Mesendoderm (in vitro differentiated cells): ENCODE measurements around the gene STEAP2.

Experiments used
- DNase-seq: peaks from one replicate; pipeline ENCODE4 v3.0.0; 2013
- H2AK5ac ChIP-seq: 2 replicates; pipeline ENCODE4 v1.6.1; 2013; ENCODE audit warnings: low read length, inconsistent platforms
- H2BK120ac ChIP-seq: 2 replicates; pipeline ENCODE4 v1.6.1; 2013; ENCODE audit warnings: low read depth, mild to moderate bottlenecking, low read length, moderate library complexity, mixed read lengths
- H2BK15ac ChIP-seq: replicated peaks from 2 replicates; pipeline ENCODE4 v1.6.1; 2013; ENCODE audit warnings: low read depth, mild to moderate bottlenecking, moderate library complexity
- H2BK5ac ChIP-seq: 2 replicates; pipeline ENCODE4 v1.6.1; 2013; ENCODE audit warnings: low read length, inconsistent platforms
- H3K18ac ChIP-seq: 2 replicates; pipeline ENCODE4 v1.6.1; 2013; ENCODE audit warnings: mild to moderate bottlenecking, low read length, mixed read lengths
- H3K23ac ChIP-seq: one replicate; pipeline ENCODE4 v1.6.1; 2013; ENCODE audit warnings: low read length
- H3K27ac ChIP-seq: 2 replicates; pipeline ENCODE4 v1.5.1; 2013; ENCODE audit warnings: low read depth, mild to moderate bottlenecking, inconsistent platforms, low read length, moderate library complexity
- H3K27me3 ChIP-seq: 2 replicates; pipeline ENCODE4 v1.6.1; 2013; ENCODE audit warnings: low read length, control low read depth, mild to moderate bottlenecking, inconsistent platforms; ENCODE audit not compliant: insufficient read depth, poor library complexity
- H3K36me3 ChIP-seq: 2 replicates; pipeline ENCODE4 v1.6.1; 2013; ENCODE audit warnings: low read length, inconsistent platforms; ENCODE audit not compliant: control insufficient read depth, insufficient read depth
- H3K4ac ChIP-seq: one replicate; pipeline ENCODE4 v1.6.1; 2013; ENCODE audit warnings: low read depth, mild to moderate bottlenecking, low read length, moderate library complexity
- H3K4me1 ChIP-seq: 2 replicates; pipeline ENCODE4 v1.6.1; 2013; ENCODE audit warnings: low read depth, low read length, inconsistent platforms; ENCODE audit not compliant: control insufficient read depth
- H3K4me2 ChIP-seq: 2 replicates; pipeline ENCODE4 v1.6.1; 2013; ENCODE audit warnings: low read length
- H3K4me3 ChIP-seq: 2 replicates; pipeline ENCODE4 v1.5.1; 2013; ENCODE audit warnings: mild to moderate bottlenecking, low read length
- H3K56ac ChIP-seq: one replicate; pipeline ENCODE4 v1.6.1; 2013; ENCODE audit warnings: low read length
- H3K79me1 ChIP-seq: 2 replicates; pipeline ENCODE4 v1.6.1; 2013; ENCODE audit warnings: low read length, inconsistent platforms
- H3K79me2 ChIP-seq: 2 replicates; pipeline ENCODE4 v1.6.1; 2013; ENCODE audit warnings: mild to moderate bottlenecking, low read length; ENCODE audit not compliant: control insufficient read depth, insufficient read depth
- H3K9ac ChIP-seq: 2 replicates; pipeline ENCODE4 v1.6.1; 2013; ENCODE audit warnings: low read length, inconsistent platforms
- H4K5ac ChIP-seq: one replicate; pipeline ENCODE4 v1.6.1; 2013; ENCODE audit warnings: low read length
- H4K8ac ChIP-seq: one replicate; pipeline ENCODE4 v1.6.1; 2013; ENCODE audit warnings: low read depth, mild to moderate bottlenecking, control low read depth, low read length, moderate library complexity
- WGBS: extraction: QIAGEN DNeasy Blood & Tissue Kit; methylation state at CpG from one replicate; pipeline ENCODE4 v1.1.7; 2013; ENCODE audit warnings: low lambda C conversion rate, missing lambda C conversion rate; ENCODE audit not compliant: insufficient coverage; ENCODE audit errors: extremely low coverage; 5-methylcytosine and 5-hydroxymethylcytosine counted together

STEAP2 gene

GRCh38 chr7:90188281-90188680, 23.3 kb upstream of the STEAP2 start:
- Histone ChIP-seq H3K23ac (no peak overlapping the region), H3K4ac (no peak overlapping the region), H3K36me3 (no peaks in the 10 kb centered on the region), H3K79me1 (no peaks in the 10 kb centered on the region), H3K4me1 (no peaks in the 10 kb centered on the region), H3K9ac (no peak overlapping the region), H3K4me3 (no peak overlapping the region), H3K27ac (no peak overlapping the region), H4K8ac (no peak overlapping the region), H3K4me2 (no peak overlapping the region), H3K79me2 (no peaks in the 10 kb centered on the region), H2BK15ac (no peak overlapping the region), H3K27me3 (no peaks in the 10 kb centered on the region), H2BK5ac (no peak overlapping the region), H2BK120ac (no peak overlapping the region), H3K18ac (no peak overlapping the region), H4K5ac (no peak overlapping the region), H3K56ac (no peak overlapping the region), H2AK5ac (no peak overlapping the region)
- DNase-seq = no peak
- no CpG with 5 or more reads among the region's 2 CpGs for WGBS

DNA sequence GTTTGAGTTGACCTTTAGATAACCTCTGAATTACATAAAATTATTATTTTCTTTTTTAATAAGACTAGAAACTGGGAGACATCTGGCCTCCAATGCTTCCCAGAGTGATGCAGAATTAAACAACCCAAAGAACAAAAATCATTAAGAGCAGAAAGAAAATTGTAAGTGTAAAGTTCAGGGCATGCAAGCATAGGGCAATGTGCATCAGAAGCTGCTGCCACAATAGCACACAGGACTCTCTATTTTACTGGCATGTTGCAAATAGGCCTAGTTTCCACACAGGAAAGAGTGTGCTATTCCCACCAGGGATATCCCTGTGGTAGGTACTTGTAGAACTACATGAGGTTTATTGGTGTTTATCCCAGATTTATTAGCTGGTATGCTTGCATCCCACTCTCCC, 20.5 kb upstream of the STEAP2 start:
- Histone ChIP-seq H3K23ac (no peak overlapping the region), H2BK120ac (no peak overlapping the region), H3K56ac (no peak overlapping the region)

GRCh38 chr7:90191648-90192047, 19.9 kb upstream of the STEAP2 start:
- H3K27me3 ChIP-seq = no peaks in the 10 kb centered on the region
- H2BK15ac ChIP-seq = no peak overlapping the region
- H2AK5ac ChIP-seq = no peak overlapping the region
- H3K23ac ChIP-seq = no peak overlapping the region
- no peaks in the 10 kb centered on the region for H3K36me3 ChIP-seq
- H3K4me3 ChIP-seq = no peak overlapping the region
- no peaks in the 10 kb centered on the region for H3K79me2 ChIP-seq
- no peak overlapping the region for H3K18ac ChIP-seq
- no peaks in the 10 kb centered on the region for H3K79me1 ChIP-seq
- no CpG with 5 or more reads among the region's 1 CpG for WGBS
- no peak overlapping the region for H4K5ac ChIP-seq
- no peak overlapping the region for H2BK5ac ChIP-seq
- H3K27ac ChIP-seq = no peak overlapping the region
- H3K4ac ChIP-seq = no peak overlapping the region
- no peak overlapping the region for H3K9ac ChIP-seq
- no peak overlapping the region for H3K4me2 ChIP-seq
- no peak overlapping the region for H4K8ac ChIP-seq
- no peak overlapping the region for H3K56ac ChIP-seq
- no peak overlapping the region for H2BK120ac ChIP-seq
- DNase-seq = no peak
- H3K4me1 ChIP-seq = no peaks in the 10 kb centered on the region

More for the DNA sequence above, 20.5 kb upstream of the STEAP2 start:
- H2BK15ac ChIP-seq = no peak overlapping the region
- no peak overlapping the region for H3K4me3 ChIP-seq
- no peak overlapping the region for H3K4me2 ChIP-seq
- no peak overlapping the region for H3K4ac ChIP-seq
- no peaks in the 10 kb centered on the region for H3K36me3 ChIP-seq
- H3K4me1 ChIP-seq = no peaks in the 10 kb centered on the region
- no peak overlapping the region for H3K27ac ChIP-seq
- H3K79me1 ChIP-seq = no peaks in the 10 kb centered on the region
- no peaks in the 10 kb centered on the region for H3K79me2 ChIP-seq
- no peak overlapping the region for H4K5ac ChIP-seq
- no peak overlapping the region for H4K8ac ChIP-seq
- no peaks in the 10 kb centered on the region for H3K27me3 ChIP-seq
- H3K9ac ChIP-seq = no peak overlapping the region
- DNase-seq = no peak
- H2AK5ac ChIP-seq = no peak overlapping the region
- H3K18ac ChIP-seq = no peak overlapping the region
- H2BK5ac ChIP-seq = no peak overlapping the region

GRCh38 chr7:90192876-90193750, 18.4 kb upstream of the STEAP2 start:
- H3K79me1 ChIP-seq = no peaks in the 10 kb centered on the region
- H4K8ac ChIP-seq = no peak overlapping the region
- H3K23ac ChIP-seq = no peak overlapping the region
- H3K79me2 ChIP-seq = no peaks in the 10 kb centered on the region
- no peaks in the 10 kb centered on the region for H3K27me3 ChIP-seq
- H3K4me2 ChIP-seq = no peak overlapping the region
- no peak overlapping the region for H2BK15ac ChIP-seq
- H3K56ac ChIP-seq = no peak overlapping the region
- WGBS = no CpG with 5 or more reads among the region's 2 CpGs
- H4K5ac ChIP-seq = no peak overlapping the region
- H3K4me3 ChIP-seq = no peak overlapping the region
- DNase-seq = no peak
- no peak overlapping the region for H3K4ac ChIP-seq
- no peak overlapping the region for H3K9ac ChIP-seq
- no peak overlapping the region for H2AK5ac ChIP-seq
- no peak overlapping the region for H2BK120ac ChIP-seq
- H3K36me3 ChIP-seq = no peaks in the 10 kb centered on the region
- H3K27ac ChIP-seq = no peak overlapping the region
- no peak overlapping the region for H2BK5ac ChIP-seq
- no peak overlapping the region for H3K18ac ChIP-seq
- H3K4me1 ChIP-seq = no peaks in the 10 kb centered on the region

DNA sequence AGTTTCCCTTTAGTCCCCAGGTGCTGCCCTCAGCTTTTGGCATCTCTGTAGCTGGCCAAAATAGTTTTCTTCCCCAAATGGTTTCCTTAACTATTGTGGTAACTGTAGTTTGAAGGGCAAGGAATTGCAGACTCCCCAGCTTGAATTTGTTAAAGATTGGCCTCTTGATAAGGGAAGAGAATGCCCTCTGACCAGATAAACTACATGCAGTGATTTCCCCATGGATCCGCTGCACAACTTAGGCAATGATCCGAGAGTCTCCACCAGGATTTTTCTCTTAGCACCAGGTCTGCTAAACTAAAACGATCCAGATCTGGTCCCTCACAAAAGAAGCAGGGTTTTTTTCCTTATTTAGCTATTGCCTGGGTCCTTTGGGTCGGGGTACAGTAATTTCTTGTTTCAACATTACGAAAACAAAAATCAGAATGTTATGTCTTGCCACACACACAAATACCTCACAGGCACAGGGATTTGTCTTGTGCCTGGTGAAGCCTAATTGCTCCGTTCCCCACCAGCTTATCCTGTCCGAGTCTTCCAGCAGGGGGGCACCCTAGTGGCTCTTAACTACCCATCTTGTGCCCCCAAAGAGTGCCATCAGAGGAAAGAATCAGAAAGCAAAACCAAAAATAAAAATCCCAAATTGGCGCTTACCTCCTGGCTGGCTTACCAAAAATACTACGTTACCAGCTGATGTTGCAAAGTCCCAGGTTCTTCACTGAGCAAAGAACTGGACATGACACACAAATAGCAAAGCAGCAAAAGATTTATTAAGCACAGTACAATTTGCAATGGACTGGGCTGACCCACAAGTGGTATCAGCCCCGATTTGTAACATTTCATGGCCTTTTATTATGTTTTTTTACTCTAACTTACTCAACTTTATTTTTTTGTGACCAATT, 16.4 kb upstream of the STEAP2 start:
- H3K4me2 ChIP-seq = no peak overlapping the region
- H3K4me3 ChIP-seq = no peak overlapping the region
- H3K56ac ChIP-seq = no peak overlapping the region
- H3K27ac ChIP-seq = no peak overlapping the region
- no peaks in the 10 kb centered on the region for H3K36me3 ChIP-seq
- no CpG with 5 or more reads among the region's 10 CpGs for WGBS
- no peak overlapping the region for H4K5ac ChIP-seq
- H3K18ac ChIP-seq = no peak overlapping the region
- no peak overlapping the region for H2BK120ac ChIP-seq
- H2BK15ac ChIP-seq = no peak overlapping the region
- H2AK5ac ChIP-seq = no peak overlapping the region
- no peak overlapping the region for H4K8ac ChIP-seq
- H3K4ac ChIP-seq = no peak overlapping the region
- H3K79me2 ChIP-seq = no peaks in the 10 kb centered on the region
- DNase-seq = no peak
- no peaks in the 10 kb centered on the region for H3K79me1 ChIP-seq
- H3K9ac ChIP-seq = no peak overlapping the region
- no peak overlapping the region for H3K23ac ChIP-seq
- H3K27me3 ChIP-seq = no peaks in the 10 kb centered on the region
- no peaks in the 10 kb centered on the region for H3K4me1 ChIP-seq
- H2BK5ac ChIP-seq = no peak overlapping the region
